Spleen (tissue), 11 donors: ENCODE data around the gene LRCH3. TPM values are rescaled to one million over a fixed set of nuclear protein-coding genes. Genes with fewer than 3 reads are reported as not detected.
"Not testable (repeated sequence)": the region's sequence is repeated elsewhere in the genome, so short reads cannot be mapped to it uniquely, and the experiment has no call there.

Experiments
- DNase-seq: peaks from one replicate; pipeline ENCODE4 v3.0.0-alpha.2; 2020
- H3K27ac ChIP-seq, 8 donors: fragments of 200-600 bp; sonication (generic) in 7 of 8; 1 replicate in 4 of 8; 2 replicates in 4 of 8; pipeline versions ENCODE4 v1.5.0 to v1.8.0; 2016 to 2021; ENCODE audit warnings: inconsistent platforms in 4 of 8, mild to moderate bottlenecking in 4 of 8, moderate library complexity in 1 of 8
- H3K27me3 ChIP-seq, 7 donors: fragments of 200-600 bp; sonication (generic) in 6 of 7; replicated peaks in 1 of 7; 1 replicate in 4 of 7; 2 replicates in 3 of 7; pipeline versions ENCODE4 v1.5.0 to v1.8.0; 2016 to 2021; ENCODE audit warnings: inconsistent platforms in 3 of 7, mild to moderate bottlenecking in 1 of 7
- H3K36me3 ChIP-seq, 6 donors: fragments of 200-600 bp; sonication (generic) in 5 of 6; 1 replicate in 4 of 6; 2 replicates in 2 of 6; pipeline versions ENCODE4 v1.5.0 to v1.8.0; 2016 to 2021; ENCODE audit warnings: inconsistent platforms in 2 of 6
- H3K4me1 ChIP-seq, 6 donors: fragments of 200-600 bp; sonication (generic) in 5 of 6; 1 replicate in 3 of 6; 2 replicates in 3 of 6; pipeline versions ENCODE4 v1.5.0 to v1.8.0; 2016 to 2021; ENCODE audit warnings: inconsistent platforms in 3 of 6
- H3K4me3 ChIP-seq, 8 donors: fragments of 200-600 bp; sonication (generic) in 7 of 8; 1 replicate in 4 of 8; 2 replicates in 4 of 8; pipeline versions ENCODE4 v1.5.0 to v1.8.0; 2016 to 2021; ENCODE audit warnings: inconsistent platforms in 4 of 8, mild to moderate bottlenecking in 4 of 8, moderate library complexity in 2 of 8
- H3K9me3 ChIP-seq, 8 donors: fragments of 200-600 bp; sonication (generic) in 7 of 8; 1 replicate in 4 of 8; 2 replicates in 4 of 8; pipeline versions ENCODE4 v1.5.0 to v1.8.0; 2016 to 2021; ENCODE audit warnings: inconsistent platforms in 4 of 8
- CTCF ChIP-seq, 11 experiments: fragments of 200-600 bp in 7 of 11; fragments of 450-650 bp in 4 of 11; sonication (generic) in 4 of 11; IDR thresholded peaks in 8 of 11; conservative IDR thresholded peaks in 3 of 11; 1 replicate in 7 of 11; 2 replicates in 4 of 11; pipeline versions ENCODE4 v1.4.0 to v1.8.0; 2016 to 2021; ENCODE audit warnings: antibody characterized with exemption in 11 of 11, inconsistent platforms in 4 of 11, mild to moderate bottlenecking in 1 of 11
- POLR2A ChIP-seq, 3 donors: fragments of 450-650 bp; IDR thresholded peaks; one replicate each; pipeline ENCODE4 v1.5.1; 2017; ENCODE audit warnings: antibody characterized with exemption in 3 of 3, mild to moderate bottlenecking in 1 of 3
- POLR2AphosphoS5 ChIP-seq, 3 donors: sonication (generic); formaldehyde crosslinking; IDR thresholded peaks; one replicate each; pipeline ENCODE4 v1.5.1; 2017; ENCODE audit warnings: antibody characterized with exemption in 3 of 3
- WGBS, 5 donors: extraction: QIAGEN DNeasy Blood & Tissue Kit in 3 of 5; methylation state at CpG; one replicate each; pipeline versions ENCODE4 v1.1.5 to v1.1.7; 2013 to 2018; 5-methylcytosine and 5-hydroxymethylcytosine counted together
- intact Hi-C: fragments of 100-400 bp; cut with DNase I; formaldehyde crosslinking; loops from one replicate; pipeline ENCODE4 v1.15.0; 2023; ENCODE audit warnings: low total_unique reads
- polyA plus RNA-seq, 3 donors: library from polyadenylated mRNA; stranded (reverse); fragments of 200-250 nt; gene quantifications; one replicate each; pipeline ENCODE4 v1.2.1, GENCODE V29; 2013
- total RNA-seq, 7 donors: library from RNA; depleted of rRNA in 3 of 7; stranded (reverse); fragments of >200 nt in 3 of 7; fragmentation: NEBNext Ultra II Directional in 4 of 7; extraction: Animal tissue kit (Norgen Biotek cat#: 25700) in 4 of 7; gene quantifications; one replicate each; pipeline versions ENCODE4 v1.1.0 to v1.2.1, GENCODE V29; 2016 to 2021
- donor health status: healthy with polysubstance abuse.
- donor health status: DM: no; HTN: no; CAD: no; lungs with moderate emphysema.
- donor health status: DM: no; HTN: no; CAD: no.
- donor health status: Bipolar disorder and iron deficiency.
- donor health status: healthy.
- donor health status: DM: no; HTN: no; CAD: no.
- donor health status: DM: yes; HTN: yes; CAD: no.

Gene LRCH3
- total and polyA plus RNA-seq, 10 donors: 7.7 to 86.2 (median 67.0) TPM

- Histone ChIP-seq H3K36me3 (peaks cover 0 to 4% (median 0%) of the 10 kb centered on the region in 6 donors), H3K4me1 (peaks cover 0 to 17% (median 3%) of the 10 kb centered on the region in 6 donors), H3K4me3 (no peak overlapping the region), H3K27ac (peak overlapping the region in 3 of 8 donors; percentile 62 to 70 (median 69)), H3K27me3 (no peaks in the 10 kb centered on the region), H3K9me3 (no peaks in the 10 kb centered on the region)
- no peak for DNase-seq
- intact Hi-C loops: no loop called here
- TF ChIP-seq POLR2AphosphoS5 (IDR thresholded peaks at IDR 0.05): no peak
- no peak for TF ChIP-seq CTCF (IDR thresholded peaks at IDR 0.05 in 8 of 11, conservative IDR thresholded peaks at IDR 0.05 in 3 of 11)
- no peak for TF ChIP-seq POLR2A (IDR thresholded peaks at IDR 0.05)
- 84 to 91% (median 86%) methylated on average over 12 of the region's 12 CpGs for WGBS, 5 donors
Observed at GRCh38 chr3:197913641-197914380, 122.8 kb downstream of the LRCH3 start.

- H3K4me3 ChIP-seq, intact Hi-C loops, H3K27me3 ChIP-seq, H3K27ac ChIP-seq, DNase-seq, H3K9me3 ChIP-seq, H3K4me1 ChIP-seq: not testable (repeated sequence)
- WGBS, 5 donors: 66 to 74% (median 72%) methylated on average over 21 to 24 of the region's 24 CpGs
- peaks cover 0 to 47% (median 2%) of the 10 kb centered on the region in 6 donors for H3K36me3 ChIP-seq
Observed at GRCh38 chr3:197921429-197922275, 130.6 kb downstream of the LRCH3 start.

- H3K27me3 ChIP-seq: no peaks in the 10 kb centered on the region
- intact Hi-C loops: no loop called here
- WGBS, 5 donors: 73 to 78% (median 75%) methylated on average over 7 of the region's 7 CpGs
- no peaks in the 10 kb centered on the region for H3K4me1 ChIP-seq
- no peak overlapping the region for H3K27ac ChIP-seq
- no peak for DNase-seq
- H3K4me3 ChIP-seq: no peak overlapping the region
- TF ChIP-seq CTCF (IDR thresholded peaks at IDR 0.05 in 8 of 11, conservative IDR thresholded peaks at IDR 0.05 in 3 of 11): peak in 1 of 11 experiments; percentile 4
- TF ChIP-seq POLR2AphosphoS5 (IDR thresholded peaks at IDR 0.05): no peak
- H3K9me3 ChIP-seq: no peaks in the 10 kb centered on the region
- H3K36me3 ChIP-seq: peaks cover 0 to 77% (median 2%) of the 10 kb centered on the region in 6 donors
Observed at GRCh38 chr3:197926418-197926817, 135.4 kb downstream of the LRCH3 start.

- 91 to 97% (median 93%) methylated on average over 3 of the region's 3 CpGs for WGBS, 5 donors
- H3K9me3 ChIP-seq, intact Hi-C loops, DNase-seq, H3K4me1 ChIP-seq, H3K4me3 ChIP-seq, H3K27ac ChIP-seq, H3K27me3 ChIP-seq: not testable (repeated sequence)
- peaks cover 0 to 82% (median 2%) of the 10 kb centered on the region in 6 donors for H3K36me3 ChIP-seq
Observed at GRCh38 chr3:197927578-197927977, 136.5 kb downstream of the LRCH3 start.

GRCh38 chr3:197936819-197937384 is 145.8 kb downstream of the LRCH3 start:
- no peak for DNase-seq
- Histone ChIP-seq H3K4me1 (no peaks in the 10 kb centered on the region), H3K9me3 (no peaks in the 10 kb centered on the region), H3K4me3 (no peak overlapping the region), H3K36me3 (peaks cover 0 to 39% (median 3%) of the 10 kb centered on the region in 6 donors), H3K27ac (no peak overlapping the region), H3K27me3 (no peaks in the 10 kb centered on the region)
- no peak for TF ChIP-seq POLR2AphosphoS5 (IDR thresholded peaks at IDR 0.05)
- TF ChIP-seq POLR2A (IDR thresholded peaks at IDR 0.05): no peak
- no peak for TF ChIP-seq CTCF (IDR thresholded peaks at IDR 0.05 in 8 of 11, conservative IDR thresholded peaks at IDR 0.05 in 3 of 11)
- WGBS, 5 donors: 91 to 96% (median 94%) methylated on average over 15 of the region's 15 CpGs
- intact Hi-C loops: no loop called here
